Esophagus mucosa (tissue), 1 donor: ENCODE measurements around the gene PLEKHG2. TPM values are rescaled to one million over a fixed set of nuclear protein-coding genes. Genes with fewer than 3 reads are reported as not detected.
"Not testable (repeated sequence)": the region's sequence is repeated elsewhere in the genome, so short reads cannot be mapped to it uniquely, and the experiment has no call there.

ENCODE experiments used
- ATAC-seq: fragments of 200-7000 bp; cut with Tn5 transposase; one replicate; pipeline ENCODE4 v1.9.1; 2020
- total RNA-seq: library from RNA; stranded (reverse); gene quantifications from one replicate; pipeline ENCODE4 v1.2.4, GENCODE V29; 2023
- donor health status: DM: yes; HTN: yes; CAD: no.

The PLEKHG2 gene
- total RNA-seq, 1 donor from 2014 or later: 12.8 TPM

GRCh38 chr19:39448271-39448670 is 35.8 kb downstream of the PLEKHG2 start:
- ATAC-seq: no peak

GRCh38 chr19:39449116-39449797 is 36.8 kb downstream of the PLEKHG2 start:
- no peak for ATAC-seq

- not testable (repeated sequence) for ATAC-seq
Measured at GRCh38 chr19:39451257-39451656, 38.8 kb downstream of the PLEKHG2 start.

GRCh38 chr19:39463403-39463802 is 50.9 kb downstream of the PLEKHG2 start:
- no peak for ATAC-seq

GRCh38 chr19:39465956-39466747 is 53.7 kb downstream of the PLEKHG2 start:
- no peak for ATAC-seq

GRCh38 chr19:39467941-39468340 is 55.5 kb downstream of the PLEKHG2 start:
- no peak for ATAC-seq

- no peak for ATAC-seq
Measured at GRCh38 chr19:39469036-39469435, 56.6 kb downstream of the PLEKHG2 start.

GRCh38 chr19:39469567-39469966 is 57.1 kb downstream of the PLEKHG2 start:
- ATAC-seq: no peak

- ATAC-seq: no peak
Measured at GRCh38 chr19:39470724-39471339, 58.4 kb downstream of the PLEKHG2 start.

- ATAC-seq: no peak
Measured at GRCh38 chr19:39471756-39472536, 59.5 kb downstream of the PLEKHG2 start.

GRCh38 chr19:39472746-39473442 is 60.4 kb downstream of the PLEKHG2 start:
- ATAC-seq: peak; percentile 7

GRCh38 chr19:39473443-39473960 is 61.0 kb downstream of the PLEKHG2 start:
- ATAC-seq: no peak

- peak; percentile 27 for ATAC-seq
Measured at GRCh38 chr19:39474139-39474620, 61.7 kb downstream of the PLEKHG2 start.

GRCh38 chr19:39475748-39476147 is 63.3 kb downstream of the PLEKHG2 start:
- ATAC-seq: no peak

Other genes starting within 250 kb of the PLEKHG2 start
- gene NCCRP1, start 215.7 kb upstream of the PLEKHG2 start, total RNA-seq: 298 TPM
- not detected for gene SYCN, start 208.4 kb upstream of the PLEKHG2 start, total RNA-seq
- gene IFNL3, start 167.7 kb upstream of the PLEKHG2 start, total RNA-seq: not detected
- gene IFNL4, start 163.8 kb upstream of the PLEKHG2 start, total RNA-seq: not detected
- gene IFNL2, start 144.3 kb upstream of the PLEKHG2 start, total RNA-seq: not detected
- not detected for gene IFNL1, start 116.3 kb upstream of the PLEKHG2 start, total RNA-seq
- gene LRFN1, start 91.8 kb upstream of the PLEKHG2 start, total RNA-seq: 0.08 TPM
- 2.3 TPM for gene GMFG, start 76.6 kb upstream of the PLEKHG2 start, total RNA-seq
- 53.3 TPM for gene SAMD4B, start 70.2 kb upstream of the PLEKHG2 start, total RNA-seq
- 29.5 TPM for gene PAF1, start 21.6 kb upstream of the PLEKHG2 start, total RNA-seq
- 21.4 TPM for gene MED29, start 21.3 kb upstream of the PLEKHG2 start, total RNA-seq
- 141 TPM for gene ZFP36, start 5.8 kb upstream of the PLEKHG2 start, total RNA-seq
- 2,374 TPM for gene RPS16, start 23.3 kb downstream of the PLEKHG2 start, total RNA-seq
- 46.6 TPM for gene SUPT5H, start 32.9 kb downstream of the PLEKHG2 start, total RNA-seq
- gene TIMM50, start 68.2 kb downstream of the PLEKHG2 start, total RNA-seq: 55.6 TPM
- gene DLL3, start 86.3 kb downstream of the PLEKHG2 start, total RNA-seq: not detected
- gene SELENOV, start 102.5 kb downstream of the PLEKHG2 start, total RNA-seq: not detected
- gene EID2B, start 120.2 kb downstream of the PLEKHG2 start, total RNA-seq: 0.20 TPM
- gene EID2, start 127.5 kb downstream of the PLEKHG2 start, total RNA-seq: 6.7 TPM
- gene LGALS13, start 189.9 kb downstream of the PLEKHG2 start, total RNA-seq: not detected
- not detected for gene LGALS16, start 243.2 kb downstream of the PLEKHG2 start, total RNA-seq